HCT116 (cell line): ENCODE results near the gene ACOXL. TPM values are rescaled to one million over a fixed set of nuclear protein-coding genes. Genes with fewer than 3 reads are reported as not detected.

Experiments
- ATAC-seq: fragments of 200-7000 bp; cut with Tn5 transposase; 2 replicates; pipeline ENCODE4 v1.9.1; 2020; ENCODE audit warnings: mild to moderate bottlenecking, moderate library complexity
- BruUV-seq: library from RNA; stranded (reverse); fragments of 400-500 nt; replicated peaks from 2 replicates; lab custom pipeline; 2021; lab: Mats Ljungman, UMichigan
- CTCF ChIA-PET: fragments of 300-600 bp; sonication (Branson Sonifier 250); formaldehyde crosslinking; loops from one replicate; lab custom pipeline; 2021; ENCODE audit warnings: antibody characterized with exemption; lab: Charles Lee
- POLR2A ChIA-PET: fragments of 300-600, 350-600 bp; sonication (Branson Sonifier 250); formaldehyde crosslinking; loops from one replicate; lab custom pipeline; 2021; ENCODE audit warnings: antibody characterized with exemption; lab: Charles Lee
- RAD21 ChIA-PET, 2 experiments: fragments of 300-600 bp; sonication (Branson Sonifier 250); formaldehyde crosslinking; loops; one replicate each; lab custom pipeline; 2023; ENCODE audit warnings: low total read pairs in 2 of 2; ENCODE audit not compliant: uncharacterized antibody in 2 of 2, unreplicated experiment in 2 of 2, low non-redundant PET in 1 of 2; lab: Charles Lee
- DNase-seq: peaks from one replicate; pipeline ENCODE4 v3.0.0-alpha.2; 2010; ENCODE audit warnings: low read depth, low spot score
- H2AFZ ChIP-seq: fragments of 200-600 bp; shearing (Covaris generic), sonication (generic); 2 replicates; pipeline ENCODE4 v1.6.1; 2017; ENCODE audit warnings: low read depth, mixed run types, mixed read lengths, antibody characterized with exemption, low read length; ENCODE audit not compliant: poor library complexity, severe bottlenecking
- H3K27ac ChIP-seq: 2 replicates; pipeline ENCODE4 v1.5.1; 2012; ENCODE audit warnings: low read depth, low read length
- H3K27me3 ChIP-seq: fragments of 200-600 bp; sonication (generic); 2 replicates; pipeline ENCODE4 v1.6.1; 2016; ENCODE audit warnings: mixed run types, low read length, mixed read lengths; ENCODE audit not compliant: insufficient read depth
- H3K36me3 ChIP-seq, 2 experiments: fragments of 200-500 bp in 1 of 2; fragments of 200-600 bp in 1 of 2; sonication (Bioruptor generic) in 1 of 2; sonication (generic) in 1 of 2; 2 replicates each; pipeline versions ENCODE4 v1.5.1 to v1.6.1; 2014 to 2016; ENCODE audit warnings: low read length in 2 of 2, inconsistent platforms in 1 of 2, mixed read lengths in 1 of 2, mixed run types in 1 of 2; ENCODE audit not compliant: insufficient read depth in 2 of 2, control insufficient read depth in 1 of 2
- H3K4me1 ChIP-seq, 2 experiments: fragments of 200-600 bp in 1 of 2; sonication (generic) in 1 of 2; 2 replicates each; pipeline versions ENCODE4 v1.5.1 to v1.6.1; 2012 to 2017; ENCODE audit warnings: low read length in 2 of 2, inconsistent platforms in 1 of 2, mild to moderate bottlenecking in 1 of 2, mixed read lengths in 1 of 2, mixed run types in 1 of 2, moderate library complexity in 1 of 2; ENCODE audit not compliant: insufficient read depth in 2 of 2, control insufficient read depth in 1 of 2
- H3K4me2 ChIP-seq: fragments of 200-600 bp; sonication (generic); 2 replicates; pipeline ENCODE4 v1.6.1; 2017; ENCODE audit warnings: mixed run types, low read length, mixed read lengths
- H3K4me3 ChIP-seq, 2 experiments: fragments of 200-600 bp in 1 of 2; sonication (generic) in 1 of 2; replicated peaks in 1 of 2; 2 replicates each; pipeline ENCODE4 v1.5.1; 2011 to 2016; ENCODE audit warnings: low read length in 2 of 2, control low read depth in 1 of 2, low read depth in 1 of 2, mild to moderate bottlenecking in 1 of 2, mixed read lengths in 1 of 2, mixed run types in 1 of 2
- H3K79me2 ChIP-seq: fragments of 200-600 bp; sonication (generic); 2 replicates; pipeline ENCODE4 v1.6.1; 2017; ENCODE audit warnings: mild to moderate bottlenecking, mixed run types, low read length, moderate library complexity, mixed read lengths; ENCODE audit not compliant: insufficient read depth
- H3K9ac ChIP-seq: fragments of 200-600 bp; sonication (generic); 2 replicates; pipeline ENCODE4 v1.6.1; 2016; ENCODE audit warnings: low read length, mixed read lengths
- H3K9me2 ChIP-seq: fragments of 200-600 bp; sonication (generic), shearing (Covaris generic); 2 replicates; pipeline ENCODE4 v1.6.1; 2017; ENCODE audit warnings: mixed run types, mild to moderate bottlenecking, moderate library complexity; ENCODE audit not compliant: insufficient read depth
- H3K9me3 ChIP-seq, 2 experiments: fragments of 200-500 bp in 1 of 2; fragments of 200-600 bp in 1 of 2; sonication (Bioruptor generic) in 1 of 2; sonication (generic) in 1 of 2; 2 replicates each; pipeline ENCODE4 v1.6.1; 2014 to 2017; ENCODE audit warnings: low read length in 2 of 2, mixed read lengths in 2 of 2, inconsistent platforms in 1 of 2, low read depth in 1 of 2, mild to moderate bottlenecking in 1 of 2, mixed run types in 1 of 2, moderate library complexity in 1 of 2; ENCODE audit not compliant: control insufficient read depth in 1 of 2, insufficient read depth in 1 of 2
- H4K20me1 ChIP-seq: fragments of 200-600 bp; sonication (generic), shearing (Covaris generic); 2 replicates; pipeline ENCODE4 v1.6.1; 2017; ENCODE audit warnings: mixed run types, mild to moderate bottlenecking, moderate library complexity; ENCODE audit not compliant: insufficient read depth
- EZH2phosphoT487 ChIP-seq: fragments of 200-600 bp; IDR thresholded peaks from 2 replicates; pipeline ENCODE4 v1.6.1; 2018; ENCODE audit warnings: antibody characterized with exemption, borderline replicate concordance
- JUND ChIP-seq: IDR thresholded peaks from 2 replicates; pipeline ENCODE4 v1.6.1; 2012
- POLR2A ChIP-seq: IDR thresholded peaks from 2 replicates; pipeline ENCODE4 v1.7.0; 2011; ENCODE audit warnings: borderline replicate concordance; ENCODE audit not compliant: insufficient read depth, insufficient read length; ENCODE audit errors: extremely low read depth
- RAD21 ChIP-seq: IDR thresholded peaks from 2 replicates; pipeline ENCODE4 v1.6.1; 2012; ENCODE audit warnings: low read depth, mild to moderate bottlenecking
- SIN3A ChIP-seq: IDR thresholded peaks from 2 replicates; pipeline ENCODE4 v1.6.1; 2012; ENCODE audit warnings: low read depth
- TCF7L2 ChIP-seq: IDR thresholded peaks from 2 replicates; pipeline ENCODE4 v1.7.0; 2011; ENCODE audit warnings: borderline replicate concordance, inconsistent platforms; ENCODE audit not compliant: insufficient read depth, insufficient read length; ENCODE audit errors: extremely low read depth
- YY1 ChIP-seq: IDR thresholded peaks from 2 replicates; pipeline ENCODE4 v1.6.1; 2011; ENCODE audit warnings: low read length, low read depth, moderate library complexity, mild to moderate bottlenecking; ENCODE audit not compliant: insufficient replicate concordance; ENCODE audit errors: extremely low read depth
- ZBTB33 ChIP-seq: IDR thresholded peaks from 2 replicates; pipeline ENCODE4 v1.6.1; 2011; ENCODE audit warnings: mild to moderate bottlenecking, low read length, moderate library complexity; ENCODE audit not compliant: insufficient replicate concordance; ENCODE audit errors: extremely low read depth
- ZFX ChIP-seq: fragments of 450-650 bp; IDR thresholded peaks from 2 replicates; pipeline ENCODE4 v1.6.1; 2017
- intact Hi-C: fragments of 100-400 bp; cut with micrococcal nuclease; formaldehyde crosslinking; loops from 2 replicates; pipeline ENCODE4 v1.10.0; 2022
- total RNA-seq: library from RNA; stranded (reverse); gene quantifications from one replicate; pipeline ENCODE4 v1.2.1, GENCODE V29; 2021; ENCODE audit not compliant: unreplicated experiment
- TF ChIP-seq, protein P1 (sequence below): IDR thresholded peaks from 2 replicates; pipeline ENCODE4 v1.6.1; 2012

Gene ACOXL
- total RNA-seq, 1 experiment from 2014 or later = 5.5 TPM

DNA sequence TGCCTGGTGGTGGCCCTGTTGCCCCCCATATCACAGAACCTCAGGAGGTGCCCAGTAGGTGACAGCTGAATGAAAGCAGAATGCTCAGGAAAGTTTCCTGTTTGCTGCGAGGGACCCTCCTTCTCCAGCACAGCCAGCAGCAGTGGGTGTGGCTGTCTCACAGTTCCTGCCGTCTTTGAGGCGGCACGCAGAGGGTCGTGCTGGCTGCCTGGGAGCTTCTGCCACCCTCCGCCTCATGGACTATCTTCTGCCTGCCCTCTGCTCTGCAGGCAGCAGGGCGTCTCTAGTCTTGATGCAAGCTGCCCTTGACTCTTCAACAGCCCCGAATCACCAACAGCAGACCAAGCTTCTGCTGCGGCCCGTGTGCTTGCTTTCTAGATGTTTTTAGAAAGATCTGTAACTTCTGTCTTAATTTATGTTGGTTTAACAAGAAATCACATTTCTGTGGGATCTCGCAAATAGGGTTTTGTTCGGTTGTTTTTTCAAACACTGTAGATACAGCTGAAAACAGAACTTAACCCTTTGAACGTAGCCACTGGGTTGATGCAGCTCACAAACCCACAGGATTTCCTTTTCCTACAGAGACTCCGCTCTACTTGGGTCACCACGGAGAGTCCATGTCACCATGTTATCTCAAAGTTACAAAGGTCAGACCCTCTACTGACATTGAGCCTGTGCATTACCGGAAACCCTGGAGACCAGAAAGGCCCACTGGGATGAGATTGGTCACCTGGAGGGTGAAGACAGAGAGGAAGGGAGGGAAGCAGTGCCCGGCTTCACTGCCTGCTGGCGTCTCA, 144.9 kb downstream of the ACOXL start:
- ChIA-PET RAD21 (no interaction called here), POLR2A (no interaction called here), CTCF (interaction anchor here (0.7 to 1.1 kb wide), 3 partner anchors 8 to 11 kb away, joined by 3 to 4 read pairs (median 4); no protein-coding TSS in a partner anchor)
- Histone ChIP-seq H3K4me2 (no peak overlapping the region), H3K36me3 (no peaks in the 10 kb centered on the region), H3K79me2 (no peaks in the 10 kb centered on the region), H3K27me3 (no peaks in the 10 kb centered on the region), H3K9me2 (no peaks in the 10 kb centered on the region), H4K20me1 (no peaks in the 10 kb centered on the region), H3K4me1 (no peaks in the 10 kb centered on the region), H2AFZ (no peak overlapping the region), H3K9ac (no peak overlapping the region), H3K4me3 (no peak overlapping the region), H3K9me3 (no peaks in the 10 kb centered on the region), H3K27ac (no peak overlapping the region)
- no TSS peak for BruUV-seq
- DNase-seq (no peak), ATAC-seq (no peak)
- intact Hi-C loops = no loop called here
- TF ChIP-seq, protein P1, sequence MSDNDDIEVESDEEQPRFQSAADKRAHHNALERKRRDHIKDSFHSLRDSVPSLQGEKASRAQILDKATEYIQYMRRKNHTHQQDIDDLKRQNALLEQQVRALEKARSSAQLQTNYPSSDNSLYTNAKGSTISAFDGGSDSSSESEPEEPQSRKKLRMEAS = no peak
- TF ChIP-seq SIN3A = no peak
- no peak for TF ChIP-seq YY1
- TF ChIP-seq RAD21 = no peak

DNA sequence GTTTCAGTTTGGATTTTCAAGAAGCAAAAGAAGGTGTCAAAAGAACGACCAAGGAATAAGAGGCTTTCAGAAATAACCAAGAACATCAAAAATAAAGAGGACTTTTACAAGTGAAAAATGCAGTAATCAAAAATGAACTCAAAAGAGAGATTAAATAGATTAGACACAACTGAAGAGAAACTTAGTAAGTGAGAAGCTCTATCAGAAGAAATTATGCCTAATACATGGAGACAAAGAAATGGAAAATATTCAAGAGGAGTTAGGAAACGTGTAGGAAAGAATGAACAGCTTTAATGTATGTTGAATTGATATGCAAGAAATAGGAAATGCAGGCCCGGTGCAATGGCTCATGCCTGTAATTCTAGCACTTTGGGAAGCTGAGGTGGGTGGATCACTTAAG, 145.8 kb downstream of the ACOXL start:
- Histone ChIP-seq H3K36me3 (no peaks in the 10 kb centered on the region), H3K27me3 (no peaks in the 10 kb centered on the region), H3K4me3 (no peak overlapping the region), H3K79me2 (no peaks in the 10 kb centered on the region), H2AFZ (no peak overlapping the region), H3K9ac (no peak overlapping the region), H3K27ac (no peak overlapping the region), H4K20me1 (no peaks in the 10 kb centered on the region), H3K9me3 (no peaks in the 10 kb centered on the region), H3K4me1 (no peaks in the 10 kb centered on the region), H3K4me2 (no peak overlapping the region), H3K9me2 (no peaks in the 10 kb centered on the region)
- POLR2A ChIA-PET = no interaction called here
- no TSS peak for BruUV-seq
- ATAC-seq = no peak
- intact Hi-C loops = no loop called here
- CTCF ChIA-PET = no interaction called here
- no peak for DNase-seq
- RAD21 ChIA-PET = no interaction called here
- TF ChIP-seq ZBTB33 (no peak), POLR2A (no peak), ZFX (no peak), TCF7L2 (no peak), EZH2phosphoT487 (no peak), JUND (no peak)
